SHP77 (cell line): ENCODE results near the gene CCDC57.

Source experiments
- DNase-seq, 2 experiments: peaks; one replicate each; lab custom pipeline; 2025; lab: John Stamatoyannopoulos, UW

The CCDC57 gene

DNA sequence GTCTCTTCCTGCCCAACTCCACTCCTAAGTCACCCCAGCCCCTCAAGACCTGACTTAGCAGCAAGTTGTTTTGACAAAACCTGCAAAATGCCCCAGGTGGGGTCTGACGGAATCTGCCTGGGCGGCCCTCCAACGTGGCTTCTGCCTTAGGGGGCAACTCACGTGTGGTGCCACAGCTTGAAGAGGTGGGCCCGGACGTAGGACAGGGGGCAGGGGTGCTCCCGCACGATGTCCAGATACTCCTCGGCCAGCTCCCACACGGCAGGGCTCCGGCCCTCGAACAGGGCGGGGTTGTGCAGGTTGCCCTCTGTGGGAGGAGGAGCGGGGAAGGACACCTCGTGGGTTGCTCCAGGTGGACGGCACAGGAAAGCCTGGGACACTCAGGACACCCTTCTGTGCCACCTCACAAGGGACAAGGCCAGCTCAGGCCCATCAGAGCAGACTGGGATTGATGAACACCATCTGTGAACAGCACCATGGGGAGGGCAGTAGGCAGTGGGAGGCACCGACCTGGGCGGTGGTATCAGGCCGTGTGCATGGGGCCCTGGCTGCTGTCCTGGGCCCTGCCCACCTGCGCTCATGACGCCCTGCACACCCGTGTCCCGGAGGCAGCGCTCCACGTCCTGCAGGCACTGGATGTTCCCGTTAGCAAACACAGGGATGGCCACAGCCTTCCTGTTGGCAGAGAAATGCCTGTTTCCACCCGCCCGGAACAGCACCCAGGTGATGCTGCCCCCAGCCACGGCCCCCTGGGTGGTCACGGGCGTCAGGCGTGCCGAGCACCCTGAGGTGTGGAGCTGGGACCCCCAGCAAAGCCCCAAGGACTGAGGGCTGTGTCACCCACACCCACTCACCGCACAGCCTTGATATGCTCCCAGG lies 151.4 kb downstream of the CCDC57 start:
- no peak for DNase-seq

DNA sequence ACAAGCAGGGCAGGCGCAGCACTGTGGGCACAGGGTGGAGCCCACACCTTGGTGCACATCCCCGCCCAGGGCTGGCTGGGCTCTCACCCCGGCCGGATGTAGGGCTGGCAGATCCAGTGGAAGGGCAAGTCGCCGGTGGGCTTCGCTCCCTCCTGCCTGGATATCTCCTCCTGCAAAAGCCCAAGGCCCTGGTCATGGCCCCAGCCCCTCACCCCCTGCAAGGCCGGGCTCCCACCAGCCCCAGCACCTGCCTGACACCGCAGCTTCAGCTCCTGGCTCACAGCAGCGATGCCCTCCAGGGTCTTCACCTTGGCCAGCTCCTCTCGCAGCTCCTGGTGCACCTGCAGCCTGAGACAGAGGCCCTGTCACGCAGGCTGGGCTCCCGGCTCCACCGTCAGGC lies 152.0 kb downstream of the CCDC57 start:
- no peak for DNase-seq

DNA sequence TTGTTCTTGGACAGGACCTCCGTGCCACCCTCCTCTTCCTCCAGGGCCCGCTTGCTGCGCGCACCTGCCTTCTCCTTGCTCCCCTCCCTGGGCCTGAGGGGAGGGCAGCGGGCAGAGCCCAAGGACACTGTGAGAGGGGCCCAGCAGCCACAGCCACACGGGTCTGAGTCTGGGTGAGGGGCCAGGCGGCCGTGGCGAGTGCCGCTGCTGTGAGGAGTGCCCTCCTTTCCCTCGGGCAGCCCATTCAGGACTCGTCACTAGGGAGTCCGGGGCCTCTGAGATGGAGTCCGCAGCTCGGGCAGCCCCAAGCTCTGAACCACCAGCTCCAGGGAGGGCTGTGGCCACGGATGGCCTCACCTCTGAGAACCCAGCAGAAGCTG lies 152.7 kb downstream of the CCDC57 start:
- no peak for DNase-seq

DNA sequence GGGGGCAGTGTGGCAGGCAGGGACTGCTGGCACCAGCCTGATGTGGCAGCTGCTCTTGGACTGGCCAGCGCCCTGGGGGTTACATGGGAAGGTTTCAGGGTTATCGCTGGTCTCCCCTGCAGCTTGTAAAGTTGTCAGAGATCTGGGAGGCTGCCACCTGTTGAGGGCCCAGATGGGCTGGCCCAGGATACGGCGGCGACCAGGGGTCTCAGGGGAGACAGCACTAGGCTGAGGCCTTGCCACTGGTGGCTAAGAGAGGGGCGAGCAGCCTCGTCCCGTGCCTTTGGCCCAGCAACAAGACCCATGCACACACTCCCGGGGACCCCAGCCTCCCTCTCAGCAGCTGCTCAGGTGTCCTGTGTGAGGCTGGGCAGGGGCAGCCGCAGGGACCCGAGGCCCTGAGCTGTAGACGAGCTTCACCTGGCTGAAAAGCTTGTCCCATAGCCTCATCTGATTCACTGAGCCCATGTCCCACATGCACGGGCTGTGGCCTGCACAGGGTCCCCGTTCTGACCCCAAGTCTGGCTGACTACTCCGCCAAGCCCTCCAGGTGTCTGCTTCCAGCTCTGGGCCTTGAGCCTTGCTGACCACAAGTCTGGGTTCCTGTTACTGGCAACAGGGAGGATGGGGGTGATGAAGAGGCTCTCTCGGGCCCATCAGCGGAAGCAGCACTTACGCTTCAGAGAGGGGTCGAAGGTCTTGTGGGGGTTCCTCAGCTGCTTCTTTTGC lies 153.2 kb downstream of the CCDC57 start:
- no peak for DNase-seq

DNA sequence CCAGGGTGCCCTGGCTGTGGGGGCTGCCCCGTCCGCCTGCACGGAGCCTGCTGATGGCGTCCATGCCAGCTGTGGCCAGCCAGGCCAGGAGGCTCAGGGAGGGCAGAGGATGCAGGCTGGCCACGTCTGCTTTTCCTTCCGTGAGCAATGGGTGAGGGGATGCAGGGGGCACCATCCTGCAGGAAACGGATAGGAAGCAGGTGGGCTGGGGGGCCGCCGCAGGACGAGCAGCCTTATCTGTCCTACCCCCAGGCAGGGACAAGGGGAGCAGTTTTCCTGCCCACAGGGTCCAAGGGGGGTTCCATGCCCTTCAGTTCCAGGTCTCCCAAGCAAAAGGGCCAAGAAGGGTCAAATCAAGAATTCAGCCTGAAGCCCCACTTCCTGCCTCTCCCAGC lies 153.8 kb downstream of the CCDC57 start:
- DNase-seq, result no peak

DNA sequence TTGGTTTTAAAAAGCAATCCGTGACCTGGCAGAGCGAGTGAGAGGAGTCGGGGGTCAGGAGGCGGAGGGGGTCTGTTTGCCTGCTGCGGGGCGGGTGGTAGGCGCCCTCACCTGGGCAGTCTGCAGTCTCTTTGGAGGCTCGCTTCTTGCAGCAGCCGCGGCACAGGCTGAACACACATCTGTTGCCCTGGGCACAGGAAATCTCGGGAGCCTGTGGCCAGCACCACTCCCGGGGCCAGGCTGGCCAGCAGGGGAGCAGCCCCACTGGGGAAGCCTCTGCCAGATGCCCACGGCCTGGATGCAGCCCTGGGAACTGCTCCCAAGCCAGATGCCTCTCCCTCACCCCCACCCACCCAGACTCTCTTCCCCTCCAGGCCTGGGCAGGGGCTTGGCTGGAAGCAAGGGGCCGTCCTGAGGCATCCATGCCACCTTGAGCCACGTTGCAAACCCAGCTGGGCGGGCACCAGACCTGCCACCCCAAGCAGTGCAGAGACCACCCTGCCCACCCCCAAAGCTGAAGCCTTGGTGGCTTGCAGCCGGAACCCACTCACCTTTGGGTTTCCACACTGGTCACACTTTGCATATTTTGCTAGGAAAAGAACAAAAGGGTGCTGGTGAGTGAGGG lies 154.3 kb downstream of the CCDC57 start:
- no peak for DNase-seq

DNA sequence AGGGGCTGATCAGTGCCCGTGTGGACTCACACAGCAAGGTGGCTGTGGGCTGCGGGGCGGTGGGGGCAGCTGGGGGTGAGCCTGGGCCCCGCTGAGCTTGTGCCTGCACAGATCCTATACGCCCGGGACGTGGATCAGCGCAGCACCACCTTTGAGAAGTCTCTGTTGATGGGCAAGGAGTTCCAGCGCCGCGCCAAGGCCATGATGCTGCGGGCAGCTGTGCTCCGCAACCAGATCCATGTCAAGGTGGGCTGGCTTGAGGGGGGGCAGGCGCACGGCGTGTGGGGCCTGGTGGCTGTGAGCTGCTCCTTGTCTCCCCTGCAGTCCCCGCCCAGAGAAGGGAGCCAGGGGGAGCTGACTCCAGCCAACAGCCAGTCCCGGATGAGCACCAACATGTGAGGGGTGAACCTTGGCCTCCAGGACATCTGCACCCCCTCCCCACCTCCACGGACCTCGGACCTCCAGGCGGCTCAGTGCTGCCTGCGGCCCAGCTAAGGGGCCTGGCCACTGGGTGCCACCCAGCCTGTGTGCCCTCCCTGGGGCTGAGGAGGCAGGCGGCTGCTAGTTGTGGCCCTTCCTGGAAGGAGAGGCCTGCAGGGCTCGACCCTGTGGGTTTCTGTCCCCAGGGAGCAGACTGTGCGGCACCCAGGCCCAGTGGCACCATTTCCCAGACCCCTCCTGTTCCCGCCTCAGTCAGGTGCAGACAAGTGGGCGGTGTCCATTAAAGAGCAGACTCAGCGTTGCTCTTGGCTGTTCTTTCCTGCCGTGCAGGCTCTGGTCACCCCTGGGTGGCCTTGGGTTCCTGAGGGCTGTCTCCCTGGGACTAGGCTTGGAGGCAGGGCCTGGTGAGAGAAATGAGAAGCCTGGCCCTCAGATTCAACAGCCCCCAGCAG lies 155.7 kb downstream of the CCDC57 start:
- no peak for DNase-seq

DNA sequence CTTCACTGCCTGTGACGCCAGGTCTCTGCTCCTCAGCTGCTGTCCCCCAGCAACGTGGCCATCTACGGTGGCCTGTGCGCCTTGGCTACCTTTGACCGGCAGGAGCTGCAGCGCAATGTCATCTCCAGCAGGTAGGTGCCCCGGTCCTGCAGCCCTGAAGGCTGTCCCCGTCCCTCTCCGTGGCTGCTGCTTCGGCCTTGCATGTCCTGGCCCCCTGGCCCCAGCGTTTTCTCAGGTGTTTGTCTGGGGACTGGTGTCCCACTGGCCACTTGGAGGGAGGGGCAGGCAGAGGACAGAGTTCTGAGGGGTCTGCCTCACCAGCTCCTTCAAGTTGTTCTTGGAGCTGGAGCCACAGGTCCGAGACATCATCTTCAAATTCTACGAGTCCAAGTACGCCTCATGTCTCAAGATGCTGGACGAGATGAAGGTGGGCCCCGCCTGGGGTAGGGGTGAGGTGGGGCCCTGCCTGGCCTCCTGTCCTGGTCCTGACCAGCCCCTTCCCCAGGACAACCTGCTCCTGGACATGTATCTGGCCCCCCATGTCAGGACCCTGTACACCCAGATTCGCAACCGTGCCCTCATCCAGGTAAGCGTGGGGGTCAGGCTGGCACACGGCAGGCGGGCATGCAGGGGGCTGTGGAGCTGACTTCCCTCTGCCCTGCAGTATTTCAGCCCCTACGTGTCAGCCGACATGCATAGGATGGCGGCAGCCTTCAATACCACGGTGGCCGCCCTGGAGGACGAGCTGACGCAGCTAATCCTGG lies 156.5 kb downstream of the CCDC57 start:
- no peak for DNase-seq

DNA sequence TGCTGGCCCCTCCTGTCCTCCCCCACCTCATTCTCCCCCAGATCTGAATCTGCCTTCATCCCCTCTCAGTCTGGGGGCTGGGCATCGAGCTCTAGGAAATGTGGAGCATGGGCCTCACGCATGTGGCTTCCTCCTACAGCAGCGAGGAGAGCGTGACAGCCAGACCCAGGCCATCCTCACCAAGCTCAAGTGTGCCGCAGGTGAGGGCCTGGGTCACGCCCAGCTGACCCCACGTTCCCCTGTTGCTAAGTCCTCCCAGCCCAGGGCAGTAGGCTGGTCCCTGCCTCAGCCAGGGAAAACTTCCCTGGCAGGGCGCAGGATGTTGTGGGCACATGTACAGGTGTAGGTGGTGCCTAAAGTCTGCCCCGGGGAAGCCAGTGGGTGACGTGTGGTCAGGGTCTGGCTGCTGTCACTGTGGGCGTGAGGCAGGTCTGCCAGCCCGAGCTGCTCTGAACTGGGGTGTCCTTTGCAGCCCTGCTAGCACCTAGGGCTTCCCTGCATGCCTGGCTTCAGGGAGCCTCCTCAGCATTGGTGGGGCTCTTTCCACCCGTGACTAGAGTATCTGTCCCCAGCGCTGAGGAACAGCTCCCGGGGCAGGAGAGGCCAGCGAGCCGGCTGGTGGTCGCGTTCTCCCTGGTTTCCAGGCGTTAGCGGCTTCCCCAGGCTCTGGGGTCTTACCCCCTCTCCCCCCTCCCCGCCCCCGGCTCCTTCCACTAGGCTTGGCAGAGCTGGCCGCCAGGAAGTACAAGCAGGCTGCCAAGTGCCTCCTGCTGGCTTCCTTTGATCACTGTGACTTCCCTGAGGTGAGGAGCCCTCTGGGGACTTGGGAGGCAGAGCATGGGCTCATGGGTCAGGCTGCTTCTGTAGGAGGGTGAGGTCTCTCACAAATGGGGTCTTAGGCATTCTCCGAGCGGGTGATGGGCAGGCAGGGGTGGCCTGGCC lies 157.3 kb downstream of the CCDC57 start:
- no peak for DNase-seq

DNA sequence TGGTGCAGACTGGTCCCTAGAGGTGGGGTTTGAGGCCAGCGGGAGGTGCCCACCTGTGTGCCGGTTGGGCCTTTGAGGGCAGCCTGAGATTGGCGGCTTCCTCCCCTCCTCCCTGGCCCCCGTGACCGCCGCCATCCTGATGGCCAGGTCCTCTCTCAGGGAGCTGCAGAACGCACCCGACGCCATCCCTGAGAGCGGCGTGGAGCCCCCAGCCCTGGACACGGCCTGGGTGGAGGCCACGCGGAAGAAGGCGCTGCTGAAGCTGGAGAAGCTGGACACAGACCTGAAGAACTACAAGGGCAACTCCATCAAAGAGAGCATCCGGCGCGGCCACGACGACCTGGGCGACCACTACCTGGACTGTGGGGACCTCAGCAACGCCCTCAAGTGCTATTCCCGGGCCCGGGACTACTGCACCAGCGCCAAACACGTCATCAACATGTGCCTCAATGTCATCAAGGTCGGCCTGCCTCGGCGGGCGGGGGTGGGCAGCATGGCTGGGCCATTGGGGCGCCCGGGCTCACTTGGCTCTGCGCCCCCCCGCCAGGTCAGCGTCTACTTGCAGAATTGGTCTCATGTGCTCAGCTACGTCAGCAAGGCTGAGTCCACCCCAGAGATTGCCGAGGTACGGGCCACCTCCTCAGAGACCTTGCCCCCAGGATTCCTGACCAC lies 158.2 kb downstream of the CCDC57 start:
- DNase-seq, result no peak

DNA sequence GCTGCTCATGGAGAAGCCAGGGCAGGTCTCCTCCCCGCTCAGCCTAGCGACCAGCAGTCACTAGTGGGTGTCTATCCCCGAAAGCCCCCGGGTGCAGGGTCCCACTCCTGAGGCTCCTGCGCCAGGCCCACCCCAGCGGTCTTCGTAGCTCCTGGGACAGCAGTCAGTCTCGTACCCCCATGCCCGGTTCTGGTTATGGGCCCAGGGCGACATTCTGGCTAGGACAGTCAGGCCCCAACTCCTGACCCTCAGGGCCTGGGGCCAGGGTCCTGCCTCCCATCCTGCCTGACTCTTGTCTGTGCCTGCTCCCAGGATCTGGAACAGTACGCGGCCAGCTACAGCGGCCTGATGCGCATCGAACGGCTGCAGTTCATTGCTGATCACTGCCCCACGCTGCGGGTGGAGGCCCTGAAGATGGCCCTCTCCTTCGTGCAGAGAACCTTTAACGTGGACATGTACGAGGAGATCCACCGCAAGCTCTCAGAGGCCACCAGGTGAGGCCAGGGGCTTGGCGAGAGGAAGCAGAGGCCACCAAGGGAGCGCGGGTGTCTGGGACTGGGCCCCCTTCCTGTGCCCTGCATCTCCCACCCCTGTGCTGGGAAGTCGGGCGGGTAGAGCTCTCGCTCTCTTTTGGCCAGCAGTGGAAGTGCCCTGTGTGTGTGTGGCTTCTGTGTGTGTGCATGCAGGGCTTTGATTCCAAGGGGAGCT lies 158.9 kb downstream of the CCDC57 start:
- DNase-seq, result no peak

DNA sequence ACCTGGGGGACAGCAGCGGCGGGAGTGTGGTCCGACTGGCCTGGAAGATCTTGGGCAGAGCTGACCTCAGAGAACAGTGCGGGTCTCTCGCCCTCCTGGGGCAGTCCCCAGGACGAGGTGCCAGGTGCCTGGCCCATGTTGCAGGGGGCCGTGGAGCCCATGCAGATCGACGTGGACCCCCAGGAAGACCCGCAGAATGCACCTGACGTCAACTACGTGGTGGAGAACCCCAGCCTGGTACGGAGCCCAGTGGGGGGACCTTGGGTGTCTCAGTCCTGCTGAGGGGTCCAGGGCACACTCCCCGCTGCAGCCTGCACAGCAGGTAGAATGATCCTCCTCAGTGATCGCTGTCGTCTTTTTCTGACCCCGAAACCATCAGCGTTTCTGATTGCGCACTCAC lies 159.5 kb downstream of the CCDC57 start:
- DNase-seq, result no peak

DNA sequence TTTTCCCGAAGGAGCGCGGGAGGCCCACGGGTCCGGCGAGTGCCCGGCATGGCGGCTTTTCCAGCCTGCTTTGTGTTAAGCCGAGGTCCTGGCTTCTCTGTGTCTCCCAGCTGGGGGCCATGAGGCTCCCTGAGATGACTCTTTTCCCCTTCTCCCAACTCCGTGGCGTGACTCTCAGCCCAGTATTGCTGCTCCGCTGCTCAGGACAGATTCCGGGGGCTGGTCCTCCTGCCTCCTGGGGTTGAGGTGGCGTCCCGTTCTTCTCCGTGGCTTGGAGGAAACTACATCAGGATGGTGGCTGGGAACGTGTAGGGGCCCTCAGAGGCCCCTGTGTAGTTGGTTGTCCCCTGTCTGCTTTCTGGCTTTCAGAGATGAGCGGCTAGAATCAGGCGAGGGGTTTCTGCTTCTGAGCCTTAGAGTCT lies 160.0 kb downstream of the CCDC57 start:
- DNase-seq, result no peak

DNA sequence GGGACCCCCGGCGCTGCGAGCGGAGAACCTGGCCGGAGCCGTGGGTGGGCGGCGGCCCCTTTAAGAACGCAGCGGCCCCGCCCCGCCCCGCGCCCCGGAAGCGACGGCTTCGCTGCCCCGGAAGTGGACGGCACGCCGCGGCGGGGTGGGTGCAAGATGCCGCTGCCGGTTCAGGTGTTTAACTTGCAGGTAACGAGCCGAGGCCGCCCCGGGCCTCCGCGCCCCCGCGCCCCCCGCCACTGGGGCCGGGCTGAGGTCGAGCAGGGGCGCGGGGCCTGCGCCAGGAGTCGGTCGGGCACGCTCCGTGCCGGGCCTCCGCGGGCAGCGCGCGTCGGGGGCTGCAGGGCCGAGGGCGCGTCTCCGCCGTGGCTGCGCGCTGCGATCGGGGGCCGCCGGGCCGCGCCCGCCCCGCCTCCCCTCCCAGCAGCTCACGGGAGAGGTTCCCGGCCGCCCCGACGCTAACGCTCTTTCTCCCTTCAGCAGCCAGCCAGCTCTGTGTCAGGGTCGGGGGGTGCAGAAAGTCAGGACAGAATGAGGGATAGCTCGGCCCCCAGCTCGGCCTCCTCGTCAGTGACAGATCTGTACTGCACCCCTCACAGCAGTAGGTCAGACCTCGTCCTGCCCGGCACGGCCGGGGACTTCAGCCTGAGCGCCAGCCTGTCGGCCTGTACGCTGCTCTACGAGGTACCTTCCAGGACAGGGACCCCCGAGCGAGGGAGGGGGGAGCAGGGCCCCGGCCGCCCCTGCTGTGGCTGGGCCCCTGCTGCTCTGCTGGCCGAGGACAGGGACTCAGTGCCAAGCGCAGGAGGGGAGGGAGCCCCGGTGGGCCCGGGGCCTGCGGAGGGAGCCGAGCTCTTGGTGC lies 160.6 kb downstream of the CCDC57 start, which contains the start of the genes GPS1 and RFNG:
Gene GPS1, plus strand, starts transcription at position 123 of the 862 bp plus-strand sequence. Its CDS starts 34 bp downstream, at position 157.
Gene RFNG, minus strand, starts transcription at position 36 of the 862 bp plus-strand sequence. CDS start 45 bp downstream, outside the sequence.
- DNase-seq, result peak; percentile 54 to 82
